ENCODE data around the gene USP36. TPM values are rescaled to one million over a fixed set of nuclear protein-coding genes. Genes with fewer than 3 reads are reported as not detected.

USP36 gene
- total RNA-seq, 3 donors from 2014 or later: 50.2 to 58.8 (median 55.4) TPM

DNA sequence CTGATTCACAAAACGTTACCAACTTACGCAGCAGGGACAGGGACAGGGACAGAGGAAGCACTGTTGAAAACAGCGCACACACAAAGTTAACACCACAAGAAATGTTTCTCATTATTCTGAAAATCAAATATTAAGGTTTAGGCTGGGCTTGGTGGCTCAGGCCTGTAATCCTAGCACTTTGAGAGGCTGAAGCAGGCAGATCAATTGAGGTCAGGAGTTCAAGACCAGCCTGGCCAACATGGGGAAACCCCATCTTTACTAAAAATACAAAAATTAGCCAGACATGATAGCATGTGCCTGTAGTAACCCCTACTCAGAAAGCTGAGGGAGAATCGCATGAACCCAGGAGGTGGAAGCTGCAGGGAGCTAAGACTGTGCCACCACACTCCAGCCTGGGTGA, 62.7 kb downstream of the USP36 start:
- Histone ChIP-seq H3K9me3 (no peaks in the 10 kb centered on the region), H3K4me3 (no peak overlapping the region), H3K36me3 (no peaks in the 10 kb centered on the region), H3K4me1 (no peaks in the 10 kb centered on the region), H3K27me3 (no peaks in the 10 kb centered on the region), H3K27ac (no peak overlapping the region)
- TF ChIP-seq POLR2AphosphoS5 (IDR thresholded peaks at IDR 0.05): no peak
- TF ChIP-seq, protein P1, sequence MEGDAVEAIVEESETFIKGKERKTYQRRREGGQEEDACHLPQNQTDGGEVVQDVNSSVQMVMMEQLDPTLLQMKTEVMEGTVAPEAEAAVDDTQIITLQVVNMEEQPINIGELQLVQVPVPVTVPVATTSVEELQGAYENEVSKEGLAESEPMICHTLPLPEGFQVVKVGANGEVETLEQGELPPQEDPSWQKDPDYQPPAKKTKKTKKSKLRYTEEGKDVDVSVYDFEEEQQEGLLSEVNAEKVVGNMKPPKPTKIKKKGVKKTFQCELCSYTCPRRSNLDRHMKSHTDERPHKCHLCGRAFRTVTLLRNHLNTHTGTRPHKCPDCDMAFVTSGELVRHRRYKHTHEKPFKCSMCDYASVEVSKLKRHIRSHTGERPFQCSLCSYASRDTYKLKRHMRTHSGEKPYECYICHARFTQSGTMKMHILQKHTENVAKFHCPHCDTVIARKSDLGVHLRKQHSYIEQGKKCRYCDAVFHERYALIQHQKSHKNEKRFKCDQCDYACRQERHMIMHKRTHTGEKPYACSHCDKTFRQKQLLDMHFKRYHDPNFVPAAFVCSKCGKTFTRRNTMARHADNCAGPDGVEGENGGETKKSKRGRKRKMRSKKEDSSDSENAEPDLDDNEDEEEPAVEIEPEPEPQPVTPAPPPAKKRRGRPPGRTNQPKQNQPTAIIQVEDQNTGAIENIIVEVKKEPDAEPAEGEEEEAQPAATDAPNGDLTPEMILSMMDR (IDR thresholded peaks at IDR 0.05): no peak
- intact Hi-C loops (cut with DNase I; ENCODE audit: low total_unique reads): no loop called here
- no peak for DNase-seq (ENCODE audit: low spot score in 2 of 2)

GRCh38 chr17:78774956-78775571, 65.5 kb downstream of the USP36 start:
- intact Hi-C loops (cut with DNase I; ENCODE audit: low total_unique reads): no loop called here
- Histone ChIP-seq H3K9me3 (no peaks in the 10 kb centered on the region), H3K27me3 (no peaks in the 10 kb centered on the region), H3K27ac (peak overlapping the region; percentile 59 to 76), H3K4me3 (peak overlapping the region in 2 of 3 donors; percentile 24 to 43), H3K36me3 (no peaks in the 10 kb centered on the region), H3K4me1 (no peaks in the 10 kb centered on the region)
- TF ChIP-seq POLR2A (IDR thresholded peaks at IDR 0.05): no peak
- TF ChIP-seq, protein P1 (IDR thresholded peaks at IDR 0.05): no peak
- no peak for TF ChIP-seq POLR2AphosphoS5 (IDR thresholded peaks at IDR 0.05)
- DNase-seq (ENCODE audit: low spot score in 2 of 2): no peak

DNA sequence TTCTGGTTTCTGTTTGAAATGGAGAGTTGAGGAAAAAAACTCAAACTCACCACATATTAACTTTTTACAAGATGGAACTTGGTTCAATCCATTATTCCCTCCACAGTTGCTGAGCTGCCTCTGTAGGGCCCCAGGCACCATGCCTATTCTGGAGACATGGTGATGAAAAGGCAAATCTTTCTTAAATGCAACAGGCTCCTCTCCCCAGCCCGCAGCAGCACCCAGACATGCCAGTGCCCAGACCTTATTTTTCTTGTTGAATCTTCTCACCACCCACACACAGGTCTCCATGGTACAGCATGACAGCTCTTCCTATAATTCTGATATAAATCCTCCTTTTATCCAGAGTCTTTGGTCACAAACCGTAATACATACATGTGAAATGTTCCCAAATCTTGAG, 66.2 kb downstream of the USP36 start:
- no peaks in the 10 kb centered on the region for H3K27me3 ChIP-seq
- TF ChIP-seq POLR2A (IDR thresholded peaks at IDR 0.05): no peak
- TF ChIP-seq POLR2AphosphoS5 (IDR thresholded peaks at IDR 0.05): no peak
- TF ChIP-seq, protein P1 (IDR thresholded peaks at IDR 0.05): no peak
- H3K4me1 ChIP-seq: no peaks in the 10 kb centered on the region
- no peak for DNase-seq (ENCODE audit: low spot score in 2 of 2)
- H3K9me3 ChIP-seq: no peaks in the 10 kb centered on the region
- H3K4me3 ChIP-seq: peak overlapping the region in 2 of 3 donors; percentile 24 to 43
- H3K36me3 ChIP-seq: no peaks in the 10 kb centered on the region
- H3K27ac ChIP-seq: peak overlapping the region; percentile 59 to 76
- intact Hi-C loops (cut with DNase I; ENCODE audit: low total_unique reads): no loop called here

GRCh38 chr17:78771758-78772382, 68.7 kb downstream of the USP36 start:
- no peak for TF ChIP-seq POLR2AphosphoS5 (IDR thresholded peaks at IDR 0.05)
- no peak for TF ChIP-seq POLR2A (IDR thresholded peaks at IDR 0.05)
- TF ChIP-seq, protein P1 (IDR thresholded peaks at IDR 0.05): no peak
- intact Hi-C loops (cut with DNase I; ENCODE audit: low total_unique reads): no loop called here
- Histone ChIP-seq H3K27ac (peak overlapping the region in 1 of 2 donors; percentile 29), H3K4me1 (no peaks in the 10 kb centered on the region), H3K27me3 (no peaks in the 10 kb centered on the region), H3K4me3 (no peak overlapping the region), H3K36me3 (no peaks in the 10 kb centered on the region), H3K9me3 (no peaks in the 10 kb centered on the region)
- DNase-seq (ENCODE audit: low spot score in 2 of 2): no peak

DNA sequence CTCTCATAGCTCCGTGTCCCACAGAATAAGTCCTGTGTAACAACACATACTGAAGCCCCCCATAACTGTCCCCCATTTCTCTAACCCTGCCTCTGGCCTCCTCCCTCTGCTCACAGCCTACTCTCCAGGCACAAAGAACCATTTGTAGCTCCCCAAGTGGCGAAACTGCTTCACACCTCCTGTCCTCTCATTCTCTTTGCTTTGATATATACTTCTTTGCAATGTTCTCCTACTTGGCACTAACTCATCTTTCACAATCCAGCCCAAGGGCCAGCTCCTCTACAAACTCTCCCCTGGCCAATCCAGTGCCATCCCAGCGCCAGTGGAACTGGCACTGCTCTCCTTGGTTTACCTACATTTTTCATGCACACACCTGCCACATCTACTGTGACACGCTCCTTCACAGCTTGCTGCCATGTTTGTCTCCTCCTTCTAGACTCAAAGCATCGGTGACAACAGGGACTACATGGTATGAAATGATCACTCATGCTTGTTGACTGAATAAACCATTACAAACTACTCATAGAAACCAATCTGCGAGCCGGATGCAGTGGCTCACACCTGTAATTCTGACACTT, 71.3 kb downstream of the USP36 start:
- Histone ChIP-seq H3K27ac (no peak overlapping the region), H3K27me3 (no peaks in the 10 kb centered on the region), H3K4me3 (no peak overlapping the region), H3K36me3 (no peaks in the 10 kb centered on the region), H3K9me3 (no peaks in the 10 kb centered on the region), H3K4me1 (no peaks in the 10 kb centered on the region)
- intact Hi-C loops (cut with DNase I; ENCODE audit: low total_unique reads): no loop called here
- DNase-seq (ENCODE audit: low spot score in 2 of 2): no peak
- TF ChIP-seq, protein P1 (IDR thresholded peaks at IDR 0.05): peak in 1 of 3 donors; percentile 12
- TF ChIP-seq POLR2A (IDR thresholded peaks at IDR 0.05): no peak
- TF ChIP-seq POLR2AphosphoS5 (IDR thresholded peaks at IDR 0.05): no peak

All from breast epithelium (tissue), 4 donors.